Stomach (tissue), 4 donors: ENCODE data around the gene ETV6.

Experiments
- CTCF ChIP-seq, 7 experiments: fragments of 450-650 bp in 4 of 7; fragments of 200-600 bp in 3 of 7; sonication (generic) in 3 of 7; IDR thresholded peaks; one replicate each; pipeline ENCODE4 v1.5.1; 2016 to 2019; ENCODE audit warnings: antibody characterized with exemption in 7 of 7, control low read depth in 2 of 7, mild to moderate bottlenecking in 1 of 7
- EP300 ChIP-seq: sonication (generic); formaldehyde crosslinking; IDR thresholded peaks from one replicate; pipeline ENCODE4 v1.6.1; 2017; ENCODE audit warnings: antibody characterized with exemption
- POLR2A ChIP-seq, 4 donors: fragments of 450-650 bp; IDR thresholded peaks; one replicate each; pipeline ENCODE4 v1.6.1; 2016; ENCODE audit warnings: antibody characterized with exemption in 4 of 4, control low read depth in 2 of 4, mild to moderate bottlenecking in 1 of 4, moderate library complexity in 1 of 4
- POLR2AphosphoS5 ChIP-seq, 3 donors: sonication (generic); formaldehyde crosslinking; IDR thresholded peaks; one replicate each; pipeline ENCODE4 v1.6.1; 2016; ENCODE audit warnings: antibody characterized with exemption in 3 of 3

- TF ChIP-seq CTCF (IDR thresholded peaks at IDR 0.05), result no peak
- no peak for TF ChIP-seq POLR2AphosphoS5 (IDR thresholded peaks at IDR 0.05)
- TF ChIP-seq EP300, result no peak
- no peak for TF ChIP-seq POLR2A (IDR thresholded peaks at IDR 0.05)
Measured at GRCh38 chr12:11678781-11679180, 29.3 kb downstream of the ETV6 start.
